Activated naive CD8-positive, alpha-beta T cell treated with anti-CD3 and anti-CD28 coated beads, Interleukin-2, amount 10 ng/mL, durations not matched to agents 7 days and 5 days (primary cell): ENCODE data around the gene CD37. TPM values are rescaled to one million over a fixed set of nuclear protein-coding genes. Genes with fewer than 3 reads are reported as not detected.
"Not testable (repeated sequence)": the region's sequence is repeated elsewhere in the genome, so short reads cannot be mapped to it uniquely, and the experiment has no call there.

Source experiments
- ATAC-seq: fragments of 150-1000 bp; cut with Tn5 transposase; one replicate; pipeline ENCODE4 v1.10.0; 2021; ENCODE audit warnings: low read depth, moderate library complexity
- POLR2A ChIA-PET: fragments of 350-600 bp; sonication (Branson Sonifier 250); formaldehyde crosslinking; loops from one replicate; lab custom pipeline; 2021; ENCODE audit warnings: antibody characterized with exemption; lab: Charles Lee
- DNase-seq: peaks from one replicate; pipeline ENCODE4 v3.0.0; 2021
- H3K27ac Mint-ChIP-seq: one replicate; pipeline ENCODE4 v1.8.0; 2022; ENCODE audit warnings: mild to moderate bottlenecking, mixed read lengths
- H3K27me3 Mint-ChIP-seq: one replicate; pipeline ENCODE4 v1.8.0; 2022; ENCODE audit warnings: mild to moderate bottlenecking, moderate library complexity, mixed read lengths
- H3K36me3 Mint-ChIP-seq: one replicate; pipeline ENCODE4 v1.8.0; 2021; ENCODE audit warnings: mild to moderate bottlenecking, mixed read lengths
- H3K4me1 Mint-ChIP-seq: one replicate; pipeline ENCODE4 v1.8.0; 2021; ENCODE audit warnings: mixed read lengths
- H3K4me3 Mint-ChIP-seq: one replicate; pipeline ENCODE4 v1.8.0; 2022; ENCODE audit warnings: mild to moderate bottlenecking, moderate library complexity, mixed read lengths
- H3K9me3 Mint-ChIP-seq: one replicate; pipeline ENCODE4 v1.8.0; 2021; ENCODE audit warnings: mixed read lengths
- total RNA-seq, 2 experiments: library from RNA; stranded (reverse); gene quantifications; one replicate each; pipeline ENCODE4 v1.2.3, GENCODE V29; 2021

The CD37 gene
- total RNA-seq, 2 experiments from 2014 or later: 246 to 258 TPM

DNA sequence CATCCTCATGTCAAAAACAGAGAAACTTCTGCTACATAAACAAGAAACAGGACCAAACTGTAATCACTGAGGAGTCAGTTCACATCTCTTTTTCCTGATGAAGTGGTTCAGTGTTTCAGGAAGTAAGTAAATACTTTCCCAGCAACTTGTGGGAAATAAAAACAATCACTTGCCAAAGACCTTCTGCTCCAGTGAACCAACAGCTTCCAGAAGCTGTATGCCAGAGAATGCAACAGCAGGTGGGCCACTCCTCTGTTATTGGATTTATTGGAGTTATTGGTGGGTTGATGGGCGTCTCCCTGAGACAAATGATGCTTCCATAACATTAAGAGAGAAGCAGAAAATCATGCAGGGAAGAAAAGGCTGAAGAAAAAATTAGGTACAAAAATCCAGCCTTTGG is 20.1 kb upstream of the CD37 start:
- Mint-ChIP-seq H3K9me3 (peaks cover 10% of the 10 kb centered on the region), H3K27me3 (no peaks in the 10 kb centered on the region), H3K4me1 (peaks cover 13% of the 10 kb centered on the region), H3K27ac (no peak overlapping the region), H3K36me3 (peaks cover 32% of the 10 kb centered on the region), H3K4me3 (no peak overlapping the region)
- DNase-seq (no peak), ATAC-seq (no peak)
- POLR2A ChIA-PET: no interaction called here

DNA sequence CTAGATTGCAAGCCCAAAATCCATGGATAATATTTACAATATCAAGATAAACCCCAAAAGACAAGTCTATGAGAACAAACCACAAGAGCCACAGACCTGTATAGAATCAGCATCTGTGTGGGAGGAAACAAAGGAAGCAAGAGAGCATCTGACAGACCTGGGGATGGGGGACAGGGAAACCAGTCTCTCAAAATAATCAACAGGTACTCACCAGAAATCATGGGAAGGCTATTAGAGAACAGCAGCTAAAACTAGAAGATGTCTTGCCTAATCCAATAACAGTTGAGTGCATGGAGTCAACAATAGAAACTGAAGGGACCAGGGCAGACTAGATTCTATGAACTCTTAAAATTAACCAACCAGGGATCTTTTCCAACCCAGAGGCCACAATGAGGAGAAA is 18.9 kb upstream of the CD37 start:
- H3K27me3 Mint-ChIP-seq: no peaks in the 10 kb centered on the region
- no peak overlapping the region for H3K27ac Mint-ChIP-seq
- no peak overlapping the region for H3K4me3 Mint-ChIP-seq
- POLR2A ChIA-PET: no interaction called here
- peaks cover 10% of the 10 kb centered on the region for H3K9me3 Mint-ChIP-seq
- ATAC-seq: no peak
- peaks cover 13% of the 10 kb centered on the region for H3K4me1 Mint-ChIP-seq
- peaks cover 39% of the 10 kb centered on the region for H3K36me3 Mint-ChIP-seq
- DNase-seq: no peak

DNA sequence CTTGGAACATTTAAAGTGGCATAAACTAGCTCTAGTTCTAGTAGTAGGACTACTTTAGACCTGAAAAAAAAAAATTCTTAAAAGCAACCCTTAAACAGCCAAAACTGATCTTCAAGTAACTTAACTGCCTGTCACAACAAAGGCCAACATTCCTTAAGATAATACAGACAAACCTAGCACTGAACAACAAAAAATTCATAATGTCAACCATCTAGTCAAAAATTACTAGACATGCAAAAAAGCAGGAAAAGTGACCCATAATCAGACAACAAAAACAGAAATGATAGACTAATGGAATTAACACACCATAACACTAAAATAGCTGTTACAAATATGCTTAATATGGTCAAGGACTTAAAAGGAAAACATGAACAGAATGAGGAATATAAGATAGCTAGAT is 16.9 kb upstream of the CD37 start:
- POLR2A ChIA-PET: no interaction called here
- Mint-ChIP-seq H3K27ac (no peak overlapping the region), H3K27me3 (no peaks in the 10 kb centered on the region), H3K9me3 (peaks cover 14% of the 10 kb centered on the region), H3K4me1 (peaks cover 9% of the 10 kb centered on the region), H3K36me3 (peaks cover 46% of the 10 kb centered on the region), H3K4me3 (no peak overlapping the region)
- ATAC-seq (no peak), DNase-seq (no peak)

DNA sequence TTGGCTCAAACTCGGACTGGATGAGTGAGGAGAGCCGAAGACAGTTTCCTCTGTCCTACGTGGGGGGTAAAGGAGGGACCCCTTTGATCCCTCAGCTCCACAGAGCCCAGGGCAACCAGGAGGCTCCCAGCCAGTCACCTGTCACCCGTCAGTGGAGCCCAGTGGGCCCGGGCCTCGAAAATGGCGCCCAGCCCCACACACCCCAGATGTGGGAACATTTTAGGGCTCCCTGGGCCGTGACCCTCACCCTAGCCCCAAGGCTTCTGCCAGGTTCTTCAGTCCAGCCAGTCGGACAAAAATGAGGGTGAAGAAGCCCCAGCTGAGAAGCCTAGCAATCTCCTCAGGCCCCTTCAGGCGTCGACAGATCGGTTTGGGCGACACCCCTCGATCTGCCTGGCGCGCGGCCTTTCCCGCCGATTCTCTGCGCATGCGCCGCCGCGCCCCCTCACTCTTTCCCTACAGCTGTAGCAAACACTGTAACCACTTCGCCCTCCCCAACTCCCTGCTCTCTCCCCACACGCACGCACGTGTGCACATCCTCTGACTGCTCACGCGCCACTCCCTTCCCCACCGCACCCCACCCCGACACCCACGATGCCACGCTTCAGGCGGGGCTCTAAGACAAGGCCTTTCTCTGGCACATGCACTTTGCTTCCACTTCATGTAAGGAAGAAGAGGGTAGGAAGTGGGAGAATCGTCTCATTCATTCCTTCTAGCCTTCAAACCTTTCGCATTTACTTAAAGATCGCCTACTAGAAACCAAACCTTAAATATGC is 10.2 kb upstream of the CD37 start, which contains the start of gene SLC6A16:
Gene SLC6A16 (minus strand): TSS at position 391 of the 776 bp plus-strand sequence. CDS start 13,844 bp downstream, outside the sequence.
- DNase-seq (no peak), ATAC-seq (no peak)
- Mint-ChIP-seq H3K4me3 (no peak within 1 kb of the TSS), H3K36me3 (peaks cover 35% of the 10 kb centered on the region), H3K9me3 (peaks cover 5% of the 10 kb centered on the region), H3K27me3 (no peaks in the 10 kb centered on the region), H3K27ac (no peak within 1 kb of the TSS), H3K4me1 (peaks cover 20% of the 10 kb centered on the region)
- POLR2A ChIA-PET: no interaction called here

DNA sequence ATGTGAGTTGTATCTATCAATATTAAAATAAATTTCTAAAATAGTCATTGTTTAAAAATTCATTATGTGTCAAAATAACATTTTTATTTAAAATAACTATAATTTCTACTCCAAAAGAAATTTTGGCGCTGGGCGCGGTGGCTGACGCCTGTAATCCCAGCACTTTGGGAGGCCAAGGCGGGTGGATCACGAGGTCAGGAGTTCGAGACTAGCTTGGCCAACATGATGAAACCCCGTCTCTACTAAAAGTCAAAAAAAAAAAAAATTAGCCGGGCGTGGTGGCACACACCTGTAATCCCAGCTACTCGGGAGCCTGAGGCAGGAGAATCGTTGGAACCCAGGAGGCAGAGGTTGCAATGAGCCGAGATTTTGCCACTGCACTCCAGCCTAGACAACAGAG is 9.4 kb upstream of the CD37 start:
- POLR2A ChIA-PET, H3K9me3 Mint-ChIP-seq: not testable (repeated sequence)
- peaks cover 24% of the 10 kb centered on the region for H3K4me1 Mint-ChIP-seq

GRCh38 chr19:49326165-49326704 is 9.0 kb upstream of the CD37 start:
- H3K36me3 Mint-ChIP-seq: peaks cover 34% of the 10 kb centered on the region
- POLR2A ChIA-PET: no interaction called here
- H3K27ac Mint-ChIP-seq: peak overlapping the region; percentile 16
- peak overlapping the region; percentile 25 for H3K4me3 Mint-ChIP-seq
- ATAC-seq (peak; percentile 63), DNase-seq (no peak)
- peaks cover 5% of the 10 kb centered on the region for H3K9me3 Mint-ChIP-seq
- H3K27me3 Mint-ChIP-seq: no peaks in the 10 kb centered on the region
- H3K4me1 Mint-ChIP-seq: peaks cover 24% of the 10 kb centered on the region

More for the DNA sequence above, 9.4 kb upstream of the CD37 start:
- not testable (repeated sequence) for H3K4me3 Mint-ChIP-seq, H3K27me3 Mint-ChIP-seq, ATAC-seq, DNase-seq, H3K27ac Mint-ChIP-seq
- H3K36me3 Mint-ChIP-seq: peaks cover 35% of the 10 kb centered on the region

GRCh38 chr19:49327878-49328544 is 7.2 kb upstream of the CD37 start:
- DNase-seq: no peak
- POLR2A ChIA-PET: no interaction called here
- peak; percentile 29 for ATAC-seq
- Mint-ChIP-seq H3K4me3 (no peak overlapping the region), H3K36me3 (peaks cover 27% of the 10 kb centered on the region), H3K27ac (peak overlapping the region; percentile 48), H3K4me1 (peaks cover 38% of the 10 kb centered on the region), H3K9me3 (peaks cover 2% of the 10 kb centered on the region), H3K27me3 (no peaks in the 10 kb centered on the region)

DNA sequence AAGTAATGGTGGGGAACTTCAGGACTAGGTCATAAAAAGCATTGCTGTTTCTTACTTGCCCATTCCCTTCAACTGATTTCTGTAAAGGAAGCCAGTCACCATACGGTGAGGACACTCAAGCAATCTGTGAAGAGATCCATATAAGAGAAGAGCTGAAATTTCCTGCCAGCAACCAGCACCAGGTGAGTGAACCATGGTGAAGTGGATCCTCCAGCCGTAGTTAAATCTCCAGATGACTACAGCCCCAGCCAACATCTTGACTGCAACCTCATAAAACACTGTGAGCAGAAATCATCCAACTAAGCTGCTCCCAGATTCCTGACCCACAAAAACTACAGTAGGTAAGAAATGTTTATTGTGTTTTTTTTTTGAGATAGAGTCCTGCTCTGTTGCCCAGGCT is 6.5 kb upstream of the CD37 start:
- no peak overlapping the region for H3K4me3 Mint-ChIP-seq
- ATAC-seq (no peak), DNase-seq (no peak)
- peaks cover 44% of the 10 kb centered on the region for H3K4me1 Mint-ChIP-seq
- H3K27ac Mint-ChIP-seq: no peak overlapping the region
- peaks cover 22% of the 10 kb centered on the region for H3K36me3 Mint-ChIP-seq
- POLR2A ChIA-PET: no interaction called here
- H3K27me3 Mint-ChIP-seq: no peaks in the 10 kb centered on the region
- no peaks in the 10 kb centered on the region for H3K9me3 Mint-ChIP-seq

GRCh38 chr19:49331187-49331586 is 4.0 kb upstream of the CD37 start:
- peaks cover 49% of the 10 kb centered on the region for H3K4me1 Mint-ChIP-seq
- not testable (repeated sequence) for H3K9me3 Mint-ChIP-seq, H3K27me3 Mint-ChIP-seq, ATAC-seq
- POLR2A ChIA-PET: interaction anchor here (1.0 to 1.3 kb wide), 3 partner anchors 9 to 165 kb away, joined by 3 to 4 read pairs (median 3); partner anchors contain the start of genes PIH1D1 and RPS11
- peak overlapping the region; percentile 44 for H3K4me3 Mint-ChIP-seq
- peak overlapping the region; percentile 68 for H3K27ac Mint-ChIP-seq
- DNase-seq: peak; percentile 19
- H3K36me3 Mint-ChIP-seq: peaks cover 20% of the 10 kb centered on the region

DNA sequence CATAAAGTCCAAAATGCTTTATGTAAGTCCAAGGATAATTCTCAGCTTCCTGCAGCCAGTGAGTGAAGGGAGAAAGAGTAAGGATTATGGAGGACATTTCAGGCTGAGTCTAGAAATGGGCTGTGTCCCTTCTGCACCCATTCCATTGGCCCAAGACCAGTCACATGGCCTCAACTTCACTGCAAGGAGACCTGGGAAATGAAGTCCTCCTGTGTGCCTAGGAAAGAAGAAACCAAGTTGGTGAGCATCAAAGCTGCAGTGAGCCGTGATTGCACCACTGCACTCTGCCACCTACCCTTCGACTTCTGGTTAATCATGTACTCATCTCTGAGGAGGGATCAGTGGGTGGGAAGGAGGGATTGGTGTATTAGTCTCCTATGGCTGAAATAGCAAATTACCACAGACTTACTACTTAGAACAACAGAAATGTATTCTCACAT is 3.6 kb upstream of the CD37 start:
- H3K9me3 Mint-ChIP-seq: no peaks in the 10 kb centered on the region
- peaks cover 22% of the 10 kb centered on the region for H3K36me3 Mint-ChIP-seq
- H3K27me3 Mint-ChIP-seq: no peaks in the 10 kb centered on the region
- peak overlapping the region; percentile 44 for H3K4me3 Mint-ChIP-seq
- DNase-seq (peak; percentile 41), ATAC-seq (peak; percentile 69)
- H3K4me1 Mint-ChIP-seq: peaks cover 51% of the 10 kb centered on the region
- peak overlapping the region; percentile 68 for H3K27ac Mint-ChIP-seq
- POLR2A ChIA-PET: interaction anchor here (1.0 to 1.3 kb wide), 3 partner anchors 9 to 164 kb away, joined by 3 to 4 read pairs (median 3); partner anchors contain the start of genes PIH1D1 and RPS11

DNA sequence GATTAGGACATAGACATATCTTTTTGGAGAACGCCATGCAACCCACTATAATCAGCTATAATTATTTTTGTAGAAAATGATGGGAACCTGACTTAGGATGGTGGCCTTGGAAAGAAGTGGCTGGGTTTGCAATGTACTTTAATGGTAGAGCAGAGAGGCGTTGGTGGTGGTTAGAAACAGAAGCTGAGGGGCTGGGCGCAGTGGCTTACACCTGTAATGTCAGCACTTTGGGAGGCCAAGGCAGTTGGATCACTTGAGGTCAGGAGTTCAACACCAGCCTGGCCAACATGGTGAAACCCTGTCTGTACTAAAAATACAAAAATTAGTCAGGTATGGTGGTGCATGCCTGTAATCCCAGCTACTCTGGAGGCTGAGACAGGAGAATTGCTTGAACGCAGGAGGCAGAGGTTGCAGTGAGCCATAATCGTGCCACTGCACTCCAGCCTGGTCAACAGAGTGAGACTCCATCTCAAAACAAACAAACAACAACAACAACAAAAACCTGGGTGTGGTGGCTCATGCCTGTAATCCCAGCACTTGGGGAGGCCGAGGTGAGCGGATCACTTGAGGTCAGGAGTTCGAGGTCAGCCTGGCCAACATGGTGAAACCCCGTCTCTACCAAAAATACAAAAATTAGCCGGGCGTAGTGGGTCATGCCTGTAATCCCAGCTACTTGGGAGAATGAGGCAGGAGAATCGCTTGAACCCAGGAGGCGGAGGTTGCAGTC is 2.4 kb upstream of the CD37 start:
- POLR2A ChIA-PET: interaction anchor here (1.5 to 1.6 kb wide), 3 partner anchors 10 to 120 kb away, joined by 3 to 10 read pairs (median 7); partner anchors contain the start of gene ALDH16A1
- H3K4me1 Mint-ChIP-seq: peaks cover 54% of the 10 kb centered on the region
- H3K4me3 Mint-ChIP-seq: peak overlapping the region; percentile 85

DNA sequence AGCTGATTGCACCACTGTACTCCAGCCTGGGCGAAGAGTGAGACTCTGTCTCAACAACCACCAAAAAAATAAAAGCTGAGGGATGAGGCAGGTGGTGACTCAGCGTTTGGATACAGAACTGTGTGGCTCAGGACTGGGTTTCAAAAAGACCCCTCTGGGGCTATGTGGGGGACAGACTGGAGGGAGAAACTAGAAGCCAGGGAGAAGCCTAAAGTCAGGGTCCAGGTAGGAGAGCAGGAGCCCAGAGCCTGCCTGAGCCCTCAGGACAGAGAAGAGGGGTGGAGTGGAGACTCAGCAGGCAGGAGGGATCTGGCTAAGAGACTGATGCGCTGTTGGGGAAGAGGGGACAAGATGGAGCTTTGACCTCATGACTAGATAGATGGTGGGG is 1.8 kb upstream of the CD37 start:
- Mint-ChIP-seq H3K4me3 (peak overlapping the region; percentile 85), H3K27me3 (no peaks in the 10 kb centered on the region), H3K36me3 (peaks cover 25% of the 10 kb centered on the region), H3K27ac (peak overlapping the region; percentile 96), H3K4me1 (peaks cover 53% of the 10 kb centered on the region), H3K9me3 (no peaks in the 10 kb centered on the region)
- DNase-seq (no peak), ATAC-seq (no peak)
- POLR2A ChIA-PET: interaction anchor here (1.3 to 1.6 kb wide), 4 partner anchors 11 to 143 kb away, joined by 3 to 10 read pairs (median 6); partner anchors contain the start of gene ALDH16A1

More for the DNA sequence above, 2.4 kb upstream of the CD37 start:
- H3K27me3 Mint-ChIP-seq, ATAC-seq, H3K9me3 Mint-ChIP-seq, DNase-seq: not testable (repeated sequence)
- Mint-ChIP-seq H3K27ac (peak overlapping the region; percentile 96), H3K36me3 (peaks cover 22% of the 10 kb centered on the region)
